ENCODE results near the gene OGG1. TPM values are rescaled to one million over a fixed set of nuclear protein-coding genes. Genes with fewer than 3 reads are reported as not detected.

OGG1 gene
- total RNA-seq, 4 donors from 2014 or later: 26.8 to 54.9 (median 40.6) TPM

DNA sequence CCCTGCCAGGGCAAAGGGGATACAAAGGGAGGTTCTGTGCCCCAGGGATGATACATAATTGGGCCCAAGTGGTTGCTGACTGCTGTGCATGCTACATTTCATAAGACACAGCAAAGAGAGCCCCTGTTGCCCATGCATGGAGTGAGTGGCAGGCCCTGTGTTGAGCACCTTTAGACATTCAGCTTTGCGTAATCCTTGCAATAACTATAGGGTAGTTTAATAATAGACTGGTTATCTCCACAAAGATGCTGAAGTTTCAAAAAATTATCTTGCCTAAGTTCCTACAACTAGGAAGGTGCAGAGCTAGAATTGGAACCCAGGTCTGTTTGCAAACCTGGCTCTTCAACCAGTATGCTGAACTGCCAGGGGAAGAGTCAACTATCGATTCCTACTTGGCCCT lies 1.7 kb upstream of the OGG1 start:
- Histone ChIP-seq H3K9me3 (no peaks in the 10 kb centered on the region), H3K27me3 (no peaks in the 10 kb centered on the region), H3K27ac (no peak overlapping the region), H3K4me1 (peaks cover 0 to 31% (median 20%) of the 10 kb centered on the region in 4 donors), H3K36me3 (peaks cover 10 to 78% (median 22%) of the 10 kb centered on the region in 3 donors), H3K4me3 (no peak overlapping the region)
- TF ChIP-seq, protein P1, sequence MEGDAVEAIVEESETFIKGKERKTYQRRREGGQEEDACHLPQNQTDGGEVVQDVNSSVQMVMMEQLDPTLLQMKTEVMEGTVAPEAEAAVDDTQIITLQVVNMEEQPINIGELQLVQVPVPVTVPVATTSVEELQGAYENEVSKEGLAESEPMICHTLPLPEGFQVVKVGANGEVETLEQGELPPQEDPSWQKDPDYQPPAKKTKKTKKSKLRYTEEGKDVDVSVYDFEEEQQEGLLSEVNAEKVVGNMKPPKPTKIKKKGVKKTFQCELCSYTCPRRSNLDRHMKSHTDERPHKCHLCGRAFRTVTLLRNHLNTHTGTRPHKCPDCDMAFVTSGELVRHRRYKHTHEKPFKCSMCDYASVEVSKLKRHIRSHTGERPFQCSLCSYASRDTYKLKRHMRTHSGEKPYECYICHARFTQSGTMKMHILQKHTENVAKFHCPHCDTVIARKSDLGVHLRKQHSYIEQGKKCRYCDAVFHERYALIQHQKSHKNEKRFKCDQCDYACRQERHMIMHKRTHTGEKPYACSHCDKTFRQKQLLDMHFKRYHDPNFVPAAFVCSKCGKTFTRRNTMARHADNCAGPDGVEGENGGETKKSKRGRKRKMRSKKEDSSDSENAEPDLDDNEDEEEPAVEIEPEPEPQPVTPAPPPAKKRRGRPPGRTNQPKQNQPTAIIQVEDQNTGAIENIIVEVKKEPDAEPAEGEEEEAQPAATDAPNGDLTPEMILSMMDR (IDR thresholded peaks at IDR 0.05): no peak
- TF ChIP-seq POLR2A (IDR thresholded peaks at IDR 0.05) (no peak), EP300 (IDR thresholded peaks at IDR 0.05) (no peak)
- 93 to 97% methylated on average over 2 of the region's 2 CpGs for WGBS, 2 donors
- DNase-seq (ENCODE audit: low spot score in 2 of 2): no peak

DNA sequence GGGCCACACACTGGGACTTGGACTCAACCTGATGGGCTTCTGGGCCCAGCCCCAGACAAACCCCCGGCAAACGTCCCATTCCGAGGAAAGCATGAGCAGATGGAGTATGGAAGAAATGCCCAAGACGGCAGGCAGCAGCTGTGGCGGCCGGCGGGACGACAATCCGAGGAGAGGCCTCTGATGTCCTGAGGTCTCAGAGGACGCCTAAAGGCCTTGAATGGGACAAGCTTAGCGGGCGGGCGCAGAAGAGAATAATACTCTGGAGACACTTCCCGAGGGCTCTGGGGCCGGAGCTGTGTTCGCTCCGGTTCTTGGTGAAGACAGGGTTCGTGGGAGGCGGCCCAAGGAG lies 482 bp upstream of the OGG1 start:
- Histone ChIP-seq H3K36me3 (peaks cover 6 to 78% (median 11%) of the 10 kb centered on the region in 3 donors), H3K27ac (peak overlapping the region; percentile 69 to 94 (median 88)), H3K4me1 (peaks cover 0 to 32% (median 21%) of the 10 kb centered on the region in 4 donors), H3K27me3 (no peaks in the 10 kb centered on the region), H3K4me3 (peak overlapping the region; percentile 56 to 74 (median 62)), H3K9me3 (no peaks in the 10 kb centered on the region)
- WGBS, 2 donors: 1 to 12% methylated on average over 19 of the region's 19 CpGs
- no peak for DNase-seq (ENCODE audit: low spot score in 2 of 2)
- TF ChIP-seq EP300 (IDR thresholded peaks at IDR 0.05): no peak
- no peak for TF ChIP-seq POLR2A (IDR thresholded peaks at IDR 0.05)
- TF ChIP-seq, protein P1 (IDR thresholded peaks at IDR 0.05): no peak

DNA sequence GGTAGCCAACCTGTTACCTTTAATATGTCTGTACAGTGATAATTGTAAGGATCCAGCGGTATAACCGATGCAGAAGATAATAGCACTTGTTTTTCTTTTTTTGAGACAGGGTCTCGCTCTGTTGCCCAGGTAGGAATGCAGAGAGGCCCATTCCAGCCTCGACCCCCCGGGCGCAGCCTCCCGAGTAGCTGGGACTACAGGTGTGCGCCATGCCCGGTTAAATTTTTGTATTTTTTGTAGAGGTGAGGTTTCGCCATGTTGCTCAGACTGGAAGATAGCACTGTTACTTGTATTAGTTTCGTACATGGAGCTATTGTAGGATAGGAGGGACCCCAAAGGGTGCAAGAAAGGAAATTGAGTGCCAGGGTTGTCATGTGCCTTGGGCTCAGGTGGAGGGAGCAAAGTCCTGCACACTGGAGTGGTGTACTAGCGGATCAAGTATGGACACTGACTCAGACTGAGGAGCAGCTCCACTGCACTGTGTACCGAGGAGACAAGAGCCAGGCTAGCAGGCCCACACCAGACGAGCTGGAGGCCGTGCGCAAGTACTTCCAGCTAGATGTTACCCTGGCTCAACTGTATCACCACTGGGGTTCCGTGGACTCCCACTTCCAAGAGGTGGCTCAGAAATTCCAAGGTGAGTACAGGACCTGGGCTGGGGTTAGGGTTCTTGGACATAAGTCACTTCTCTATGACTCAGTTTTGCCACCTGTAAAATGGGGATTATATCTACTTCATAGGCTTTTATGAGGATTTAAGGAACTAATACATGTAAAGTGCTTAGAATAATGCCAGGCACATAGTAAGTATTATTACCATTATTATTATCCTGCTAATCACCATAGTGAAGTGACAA lies 1.0 kb downstream of the OGG1 start:
- 30 to 35% methylated on average over 17 of the region's 17 CpGs for WGBS, 2 donors
- Histone ChIP-seq H3K27me3 (no peaks in the 10 kb centered on the region), H3K4me3 (peak overlapping the region; percentile 56 to 74 (median 62)), H3K27ac (peak overlapping the region; percentile 69 to 94 (median 88)), H3K9me3 (no peaks in the 10 kb centered on the region), H3K4me1 (peaks cover 0 to 45% (median 24%) of the 10 kb centered on the region in 4 donors), H3K36me3 (peaks cover 0 to 78% (median 7%) of the 10 kb centered on the region in 3 donors)
- TF ChIP-seq POLR2A (IDR thresholded peaks at IDR 0.05) (no peak), EP300 (IDR thresholded peaks at IDR 0.05) (no peak)
- TF ChIP-seq, protein P1 (IDR thresholded peaks at IDR 0.05): no peak
- DNase-seq (ENCODE audit: low spot score in 2 of 2): no peak

DNA sequence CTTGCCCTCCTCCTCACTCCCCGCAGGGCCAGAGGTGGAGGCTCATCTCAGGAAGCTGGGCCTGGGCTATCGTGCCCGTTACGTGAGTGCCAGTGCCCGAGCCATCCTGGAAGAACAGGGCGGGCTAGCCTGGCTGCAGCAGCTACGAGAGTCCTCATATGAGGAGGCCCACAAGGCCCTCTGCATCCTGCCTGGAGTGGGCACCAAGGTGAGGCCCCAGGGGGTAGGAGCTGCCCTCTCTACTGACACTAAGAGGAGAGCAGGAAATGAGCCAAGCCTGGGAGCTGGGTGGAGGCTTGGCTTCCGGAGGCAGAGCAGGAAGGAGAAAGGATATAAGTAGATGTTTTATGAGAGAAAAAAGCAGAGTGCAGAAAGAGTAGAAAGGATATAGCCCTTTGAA lies 4.9 kb downstream of the OGG1 start:
- DNase-seq (ENCODE audit: low spot score in 2 of 2): no peak
- Histone ChIP-seq H3K36me3 (peaks cover 8 to 86% (median 8%) of the 10 kb centered on the region in 3 donors), H3K4me3 (no peak overlapping the region), H3K9me3 (no peaks in the 10 kb centered on the region), H3K4me1 (peaks cover 0 to 35% (median 18%) of the 10 kb centered on the region in 4 donors), H3K27ac (peak overlapping the region in 1 of 4 donors; percentile 39), H3K27me3 (no peaks in the 10 kb centered on the region)
- 71 to 75% methylated on average over 8 of the region's 8 CpGs for WGBS, 2 donors
- TF ChIP-seq, protein P1 (IDR thresholded peaks at IDR 0.05): no peak
- TF ChIP-seq POLR2A (IDR thresholded peaks at IDR 0.05) (no peak), EP300 (IDR thresholded peaks at IDR 0.05) (no peak)

DNA sequence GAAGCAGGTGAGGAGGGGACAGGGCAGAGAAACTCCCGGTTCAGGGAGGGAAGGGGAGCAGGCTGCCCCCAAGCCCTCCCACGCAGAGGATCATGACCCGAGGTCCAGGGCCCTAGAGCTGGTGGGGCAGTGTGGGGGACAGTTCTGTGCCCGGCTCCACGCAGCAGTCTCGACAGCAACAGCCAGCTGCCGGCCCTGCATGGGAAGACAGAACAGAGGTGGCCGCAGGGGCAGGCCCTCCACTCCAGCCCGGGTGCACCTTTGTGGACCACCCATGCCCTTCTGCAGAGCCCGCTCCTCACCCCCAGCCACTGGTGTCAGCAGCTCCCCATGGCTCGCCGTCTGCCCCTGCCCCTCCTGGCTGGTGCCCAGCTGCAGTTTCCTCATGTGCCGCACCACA lies 7.7 kb downstream of the OGG1 start:
- no peak overlapping the region for H3K27ac ChIP-seq
- H3K27me3 ChIP-seq: no peaks in the 10 kb centered on the region
- WGBS, 2 donors: 84 to 87% methylated on average over 13 of the region's 13 CpGs
- H3K9me3 ChIP-seq: no peaks in the 10 kb centered on the region
- TF ChIP-seq, protein P1 (IDR thresholded peaks at IDR 0.05): no peak
- TF ChIP-seq EP300 (IDR thresholded peaks at IDR 0.05) (no peak), POLR2A (IDR thresholded peaks at IDR 0.05) (no peak)
- H3K4me3 ChIP-seq: no peak overlapping the region
- no peak for DNase-seq (ENCODE audit: low spot score in 2 of 2)
- peaks cover 8 to 100% (median 8%) of the 10 kb centered on the region in 3 donors for H3K36me3 ChIP-seq
- H3K4me1 ChIP-seq: peaks cover 0 to 15% (median 4%) of the 10 kb centered on the region in 4 donors
